ENCODE measurements around the gene HOXC11.

DNA sequence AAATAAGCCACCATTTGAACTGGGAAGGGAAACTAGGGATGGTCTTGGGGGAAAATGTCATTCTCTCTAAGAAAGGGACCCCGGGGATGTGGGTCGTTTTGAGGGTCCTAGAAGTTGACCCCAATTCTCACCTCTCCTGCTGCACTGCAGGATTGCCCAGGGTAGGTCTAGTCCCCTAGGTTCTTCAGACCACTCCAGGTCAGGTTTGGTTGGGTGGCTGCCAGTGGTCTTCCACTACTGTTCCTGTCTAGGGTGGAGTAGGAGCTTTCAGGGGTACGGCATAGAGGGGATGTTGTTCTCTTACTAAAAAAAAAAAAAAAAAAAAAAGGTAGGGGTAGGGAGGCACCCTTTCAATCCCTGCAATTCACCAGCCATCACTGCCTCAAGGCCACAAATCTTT lies 43.1 kb downstream of the HOXC11 start:
- TF ChIP-seq POLR2A (IDR thresholded peaks at IDR 0.05; ENCODE audit: low read depth, low read length) (no peak), JUNB (IDR thresholded peaks at IDR 0.05) (no peak), EZH2 (IDR thresholded peaks at IDR 0.05; ENCODE audit: borderline replicate concordance, control insufficient read depth, low read depth, low read length) (no peak), NR2C2 (IDR thresholded peaks at IDR 0.05; ENCODE audit: borderline replicate concordance, control insufficient read depth, insufficient read length, low read depth) (no peak), SUZ12 (IDR thresholded peaks at IDR 0.05; ENCODE audit: unreplicated experiment) (no peak)
- TF ChIP-seq, protein P1, sequence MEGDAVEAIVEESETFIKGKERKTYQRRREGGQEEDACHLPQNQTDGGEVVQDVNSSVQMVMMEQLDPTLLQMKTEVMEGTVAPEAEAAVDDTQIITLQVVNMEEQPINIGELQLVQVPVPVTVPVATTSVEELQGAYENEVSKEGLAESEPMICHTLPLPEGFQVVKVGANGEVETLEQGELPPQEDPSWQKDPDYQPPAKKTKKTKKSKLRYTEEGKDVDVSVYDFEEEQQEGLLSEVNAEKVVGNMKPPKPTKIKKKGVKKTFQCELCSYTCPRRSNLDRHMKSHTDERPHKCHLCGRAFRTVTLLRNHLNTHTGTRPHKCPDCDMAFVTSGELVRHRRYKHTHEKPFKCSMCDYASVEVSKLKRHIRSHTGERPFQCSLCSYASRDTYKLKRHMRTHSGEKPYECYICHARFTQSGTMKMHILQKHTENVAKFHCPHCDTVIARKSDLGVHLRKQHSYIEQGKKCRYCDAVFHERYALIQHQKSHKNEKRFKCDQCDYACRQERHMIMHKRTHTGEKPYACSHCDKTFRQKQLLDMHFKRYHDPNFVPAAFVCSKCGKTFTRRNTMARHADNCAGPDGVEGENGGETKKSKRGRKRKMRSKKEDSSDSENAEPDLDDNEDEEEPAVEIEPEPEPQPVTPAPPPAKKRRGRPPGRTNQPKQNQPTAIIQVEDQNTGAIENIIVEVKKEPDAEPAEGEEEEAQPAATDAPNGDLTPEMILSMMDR (IDR thresholded peaks at IDR 0.05 in 2 of 3, conservative IDR thresholded peaks at IDR 0.05 in 1 of 3; ENCODE audit: control insufficient read depth in 2 of 3, extremely low read depth in 1 of 3, insufficient read depth in 1 of 3, low read depth in 3 of 3, low read length in 3 of 3) = no peak
- TF ChIP-seq, protein P2, sequence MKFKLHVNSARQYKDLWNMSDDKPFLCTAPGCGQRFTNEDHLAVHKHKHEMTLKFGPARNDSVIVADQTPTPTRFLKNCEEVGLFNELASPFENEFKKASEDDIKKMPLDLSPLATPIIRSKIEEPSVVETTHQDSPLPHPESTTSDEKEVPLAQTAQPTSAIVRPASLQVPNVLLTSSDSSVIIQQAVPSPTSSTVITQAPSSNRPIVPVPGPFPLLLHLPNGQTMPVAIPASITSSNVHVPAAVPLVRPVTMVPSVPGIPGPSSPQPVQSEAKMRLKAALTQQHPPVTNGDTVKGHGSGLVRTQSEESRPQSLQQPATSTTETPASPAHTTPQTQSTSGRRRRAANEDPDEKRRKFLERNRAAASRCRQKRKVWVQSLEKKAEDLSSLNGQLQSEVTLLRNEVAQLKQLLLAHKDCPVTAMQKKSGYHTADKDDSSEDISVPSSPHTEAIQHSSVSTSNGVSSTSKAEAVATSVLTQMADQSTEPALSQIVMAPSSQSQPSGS (IDR thresholded peaks at IDR 0.05; ENCODE audit: low read length) = no peak

Measured in GM12878 (cell line).